ENCODE measurements around the gene NOX4.
"Not testable (repeated sequence)": the region's sequence is repeated elsewhere in the genome, so short reads cannot be mapped to it uniquely, and the experiment has no call there.

NOX4 gene

DNA sequence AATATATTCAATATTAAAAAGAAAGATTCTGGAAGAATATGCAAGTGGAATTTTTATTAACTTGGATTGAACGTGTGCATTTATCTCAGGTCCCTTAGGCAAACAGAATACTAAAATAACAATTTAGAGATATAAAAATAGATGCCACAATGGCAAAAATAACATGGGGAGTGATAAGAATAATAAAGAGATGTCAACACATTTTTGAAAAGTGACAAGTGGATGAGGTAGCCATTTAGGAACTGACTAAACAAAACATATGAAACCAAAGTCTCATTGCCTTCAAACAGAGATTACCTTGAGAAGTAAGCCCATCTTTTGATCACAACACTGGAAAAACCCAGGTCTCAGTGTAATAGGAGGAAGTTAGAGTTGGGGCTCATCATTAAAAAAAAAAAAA lies 112.2 kb downstream of the NOX4 start:
- not testable (repeated sequence) for DNase-seq

DNA sequence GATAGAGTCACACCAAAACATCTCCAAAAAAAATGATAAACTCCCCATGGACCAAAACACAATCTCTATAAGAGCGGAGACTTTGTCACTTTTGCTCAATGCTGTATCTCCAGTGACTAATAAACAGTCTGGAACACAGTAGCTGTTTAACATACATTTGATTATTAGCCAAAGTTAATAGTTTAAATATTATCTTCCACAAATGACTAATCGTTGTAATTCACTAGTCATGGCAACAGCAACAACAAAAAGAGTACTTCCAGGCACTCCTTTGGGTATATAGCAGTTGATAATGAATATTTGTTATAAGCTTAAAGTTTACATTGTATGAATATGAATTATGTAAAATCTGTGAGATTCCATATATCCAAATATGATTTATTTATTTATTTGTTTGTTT lies 121.8 kb downstream of the NOX4 start:
- not testable (repeated sequence) for DNase-seq

DNA sequence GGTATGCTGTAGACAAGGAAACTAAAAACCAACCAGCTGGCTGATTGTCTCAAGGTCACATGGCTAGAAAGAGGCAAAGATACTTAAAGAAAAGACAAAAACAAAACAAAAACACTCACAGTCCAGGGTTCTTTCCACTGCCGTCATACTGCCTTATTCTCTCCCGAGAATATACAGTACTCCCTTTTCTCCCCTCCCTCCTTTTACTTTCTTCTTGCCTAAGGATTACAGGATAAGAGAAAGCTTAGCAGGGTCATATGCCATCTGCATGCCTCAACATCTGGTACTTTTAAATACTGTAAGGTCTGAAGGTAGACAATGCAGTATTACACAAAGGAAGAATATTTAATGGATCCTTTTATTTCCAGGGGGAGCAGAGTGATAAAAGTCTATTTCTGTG lies 126.3 kb downstream of the NOX4 start:
- not testable (repeated sequence) for DNase-seq

DNA sequence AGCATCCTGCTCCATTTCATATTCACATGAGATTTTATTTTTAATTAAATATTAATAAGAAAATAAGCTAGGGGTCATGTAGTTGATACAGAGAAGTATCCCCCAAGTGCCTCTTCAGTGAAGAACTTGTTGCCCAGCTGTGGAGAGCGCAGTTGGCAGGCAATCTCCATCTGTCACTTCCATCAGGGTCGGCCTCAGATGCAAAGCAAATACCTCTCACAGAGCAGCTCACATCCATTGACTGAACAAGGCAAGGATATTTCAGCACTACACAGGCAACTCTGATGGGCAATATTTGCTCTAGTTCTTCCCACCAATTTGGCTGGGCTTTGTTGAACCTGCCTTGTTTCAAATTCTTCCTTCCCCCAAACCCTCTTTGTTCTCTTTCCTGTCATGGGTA lies 129.4 kb downstream of the NOX4 start:
- no peak for DNase-seq

DNA sequence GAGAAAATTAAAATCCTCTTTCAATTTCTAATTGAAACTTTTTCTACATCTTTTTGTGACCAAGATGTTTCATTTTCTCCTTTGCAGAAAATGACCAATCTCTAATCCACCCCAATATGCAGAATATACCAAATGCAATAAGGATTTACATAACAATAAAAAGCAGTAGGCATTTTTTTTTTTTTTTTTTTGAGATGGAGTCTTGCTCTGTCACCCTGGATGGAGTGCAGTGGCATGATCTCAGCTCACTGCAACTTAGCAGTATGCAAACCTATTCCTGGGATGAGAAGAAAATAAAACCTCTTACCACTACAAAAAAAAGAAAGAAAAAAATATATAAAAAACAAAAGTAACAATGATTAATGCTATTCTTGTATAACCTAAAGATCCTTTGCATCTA lies 132.0 kb downstream of the NOX4 start:
- not testable (repeated sequence) for DNase-seq

DNA sequence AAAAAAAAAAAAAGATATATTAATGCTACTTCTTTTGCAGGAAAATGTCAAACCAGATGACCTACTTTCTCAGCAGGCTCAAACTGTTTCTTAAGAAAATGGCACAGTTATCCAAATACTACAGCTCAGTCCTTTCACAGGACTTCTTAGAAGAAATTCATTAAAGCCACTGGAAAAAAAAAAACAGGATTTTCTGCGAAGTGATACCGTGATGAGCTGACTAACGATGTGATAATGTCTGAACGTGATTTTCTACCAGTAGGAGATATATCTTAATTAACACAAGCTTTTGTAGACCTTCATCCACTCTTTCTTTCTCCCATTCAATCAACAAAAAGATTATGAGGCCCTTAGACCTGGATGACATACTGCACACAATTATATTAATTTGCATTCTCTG lies 132.4 kb downstream of the NOX4 start:
- DNase-seq: no peak

DNA sequence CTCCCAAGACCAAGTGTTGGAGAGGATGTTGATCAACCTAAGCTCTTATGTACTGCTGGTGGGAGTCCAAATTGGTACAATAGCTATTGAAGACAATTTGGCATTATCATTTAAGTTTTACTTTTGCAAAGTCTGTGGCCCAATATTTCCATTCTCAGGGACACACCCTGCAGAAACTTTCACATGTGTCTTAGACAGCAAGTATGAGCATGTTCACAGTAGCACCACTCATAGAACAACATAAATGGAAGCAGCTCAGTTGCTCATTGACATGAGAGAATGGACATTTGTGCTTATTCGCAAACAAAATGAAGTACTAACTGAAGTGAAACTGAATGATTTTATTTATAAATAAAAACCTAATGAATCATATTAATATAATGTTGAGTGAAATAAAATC lies 135.5 kb downstream of the NOX4 start:
- DNase-seq: no peak

DNA sequence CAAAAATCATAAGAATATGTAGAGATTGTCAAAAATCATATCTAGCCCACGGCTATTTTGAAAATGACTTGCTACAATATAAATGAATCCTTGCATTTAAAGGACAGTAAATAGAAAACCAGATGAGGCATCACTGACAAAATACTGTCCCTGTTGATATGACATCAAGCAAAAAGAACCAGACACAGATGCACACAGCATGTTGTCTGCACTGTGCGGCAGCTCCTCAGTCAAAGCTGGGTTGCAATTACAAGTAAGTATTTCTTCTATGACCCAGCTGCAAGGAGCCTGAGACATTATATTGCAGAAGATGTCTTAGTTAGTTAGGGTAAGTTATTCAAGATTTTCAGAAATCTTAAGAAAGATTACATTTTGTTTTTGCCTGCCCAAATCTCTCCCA lies 136.7 kb downstream of the NOX4 start:
- DNase-seq: not testable (repeated sequence)

DNA sequence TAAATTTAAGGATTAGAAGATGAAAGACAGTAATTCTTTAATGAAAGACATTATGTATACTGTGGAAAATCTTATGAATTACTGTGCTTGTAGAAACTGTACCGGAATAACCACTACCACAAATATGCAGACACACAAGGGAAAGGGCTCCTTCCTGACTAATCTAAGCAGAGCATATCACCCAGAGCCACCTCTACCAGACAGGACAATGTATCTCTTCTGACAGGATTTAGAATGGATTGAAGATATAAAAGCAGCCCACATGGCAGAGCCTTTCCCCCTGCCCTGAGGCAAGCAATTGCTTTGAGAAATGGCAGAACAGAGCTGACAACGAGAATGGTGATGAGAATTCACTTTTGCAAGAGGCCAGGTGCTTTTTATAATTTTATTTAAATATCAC lies 144.1 kb downstream of the NOX4 start:
- DNase-seq: no peak

DNA sequence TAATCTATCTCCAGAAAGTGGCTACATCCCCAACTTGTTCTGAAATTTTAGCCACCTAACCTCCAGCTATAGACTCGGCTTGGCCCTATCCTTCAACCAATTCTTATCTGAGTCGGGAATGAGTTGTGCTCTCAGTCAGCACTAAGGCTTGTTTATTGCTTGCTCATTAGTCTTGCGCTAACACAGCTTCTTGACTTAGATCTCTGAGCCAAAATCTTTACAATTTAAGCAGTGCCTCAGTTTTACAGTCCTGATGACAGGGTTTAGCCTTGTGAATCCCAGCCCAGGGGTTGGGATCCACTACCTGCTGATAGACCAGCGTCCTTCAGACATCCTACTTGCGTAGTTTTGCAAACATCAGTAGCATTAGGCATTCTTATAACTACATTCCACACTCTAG lies 144.6 kb downstream of the NOX4 start:
- no peak for DNase-seq

DNA sequence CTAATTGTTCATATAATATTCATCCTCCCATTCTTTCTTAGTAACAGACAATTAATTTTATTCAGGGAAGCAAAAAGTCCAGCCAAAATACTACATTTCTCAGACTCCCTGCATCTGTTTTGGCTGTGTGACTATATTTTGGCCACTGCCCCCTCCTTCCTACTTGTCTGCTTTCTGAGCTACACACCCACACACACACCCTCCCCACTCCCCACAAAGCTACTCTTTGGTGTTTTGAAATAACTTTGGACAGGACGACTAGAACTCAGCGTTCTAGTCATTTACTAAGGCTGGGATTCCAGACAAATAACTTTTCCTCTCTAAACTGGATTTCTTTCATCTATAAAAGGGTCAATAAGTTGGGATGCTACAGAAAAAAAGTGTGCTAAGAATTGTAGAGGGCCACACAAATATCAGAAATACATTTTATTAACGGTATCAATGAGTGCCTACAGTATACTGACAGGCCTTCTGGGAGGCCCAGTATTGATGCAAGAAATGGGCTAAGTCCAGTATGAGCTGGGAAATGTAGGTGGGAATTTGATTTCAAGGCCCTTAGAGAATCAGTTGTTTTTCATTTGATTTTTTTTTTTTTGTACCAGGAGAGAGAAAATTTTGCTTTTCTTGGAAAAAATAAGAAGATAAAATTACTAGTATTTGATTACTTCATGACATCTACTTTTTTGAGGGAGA lies 148.1 kb downstream of the NOX4 start:
- not testable (repeated sequence) for DNase-seq

DNA sequence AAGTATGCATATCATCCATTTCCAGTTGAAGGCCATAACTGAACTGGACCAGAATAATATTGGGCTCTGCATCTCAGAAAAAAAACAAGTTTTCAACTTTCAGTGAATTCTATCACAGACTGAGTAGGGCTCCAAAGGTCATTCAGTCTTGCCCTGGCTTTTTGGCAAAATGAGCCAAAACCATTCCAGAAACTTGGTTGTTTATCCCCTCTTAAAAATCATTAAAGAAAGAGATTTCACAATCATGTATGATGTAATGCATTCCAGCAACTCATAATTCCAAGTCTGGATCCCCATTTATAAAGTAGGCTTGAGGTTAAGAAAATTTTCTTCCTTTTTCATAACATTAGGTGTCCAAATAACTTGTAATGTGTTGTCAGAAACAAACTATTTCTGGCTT lies 150.7 kb downstream of the NOX4 start:
- not testable (repeated sequence) for DNase-seq

DNA sequence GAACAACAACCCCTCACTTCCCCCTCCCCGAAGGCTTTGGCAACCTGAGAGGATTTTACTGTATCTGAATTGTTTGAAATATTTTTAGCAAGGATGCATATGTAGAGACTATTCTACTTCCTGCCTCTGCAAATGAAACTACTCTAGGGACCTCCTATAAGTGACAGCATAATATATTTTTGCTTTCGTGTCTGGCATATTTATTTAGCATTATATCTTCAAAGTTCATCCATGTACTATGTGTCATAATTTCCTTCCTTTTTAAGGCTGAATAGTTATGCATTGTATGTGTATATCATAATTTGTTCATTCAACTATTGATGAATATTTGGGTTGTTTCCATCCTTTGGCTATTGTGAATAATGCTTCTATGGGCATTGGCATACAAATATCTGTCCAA lies 153.1 kb downstream of the NOX4 start:
- DNase-seq: not testable (repeated sequence)

DNA sequence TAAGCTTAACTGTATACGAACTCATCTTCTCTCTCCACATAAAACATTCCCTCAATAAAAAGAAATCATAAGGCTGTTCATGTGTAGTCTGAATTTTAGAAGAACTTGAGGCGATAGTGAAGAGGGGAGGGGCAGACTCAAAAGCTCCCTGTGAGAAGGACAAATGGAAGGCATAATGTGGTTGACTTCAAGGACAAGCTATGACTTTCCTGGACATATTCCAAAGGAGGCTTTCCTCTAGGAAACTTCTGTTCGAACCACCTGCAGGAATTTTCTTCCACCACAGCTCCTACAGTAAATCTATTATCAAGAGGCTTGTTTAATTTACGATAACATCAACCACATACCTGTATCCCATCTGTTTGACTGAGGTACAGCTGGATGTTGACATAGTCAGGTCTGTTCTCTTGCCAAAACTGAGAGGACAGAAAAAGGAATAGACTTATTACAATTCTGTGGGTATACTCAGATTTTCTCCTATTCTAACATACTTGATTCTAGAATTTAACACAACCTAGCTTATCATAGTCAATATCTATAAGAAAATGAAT lies 154.0 kb downstream of the NOX4 start:
- DNase-seq: not testable (repeated sequence)

DNA sequence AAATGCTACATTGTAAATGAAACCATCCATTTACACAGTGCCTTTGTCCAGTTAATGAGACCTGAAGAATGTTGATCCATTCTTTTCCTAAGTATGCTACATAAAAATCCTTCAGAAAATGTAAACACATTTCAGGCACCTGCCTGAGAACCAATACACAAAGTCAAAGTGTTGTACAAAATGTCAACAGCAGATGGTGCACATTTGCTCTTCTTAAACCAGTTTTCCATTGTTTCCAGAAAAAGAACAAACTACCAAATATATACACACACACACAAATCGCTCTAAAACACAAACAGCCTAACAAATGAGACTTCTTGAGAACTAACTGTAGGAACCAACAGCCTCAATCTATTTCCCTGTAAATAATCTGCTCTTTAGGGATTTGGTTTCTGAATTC lies 157.5 kb downstream of the NOX4 start:
- not testable (repeated sequence) for DNase-seq

DNA sequence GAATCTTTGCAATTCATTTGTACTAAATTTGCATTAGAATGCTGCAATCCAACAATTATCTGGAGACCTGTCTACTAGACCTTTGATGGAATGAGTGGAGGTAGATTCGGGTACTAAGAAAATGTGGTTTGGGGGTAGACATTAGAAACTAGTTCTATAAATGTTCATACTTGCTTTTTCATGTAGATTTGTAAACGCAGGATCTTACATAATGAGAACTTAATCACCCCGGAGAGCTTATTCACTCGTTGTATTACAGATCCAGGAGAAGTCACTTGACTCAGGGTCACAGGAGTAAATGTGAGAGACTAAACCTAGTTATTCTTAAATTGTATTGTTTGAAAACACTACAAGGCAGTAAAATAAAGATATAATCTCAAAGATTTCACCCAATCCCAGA lies 159.2 kb downstream of the NOX4 start:
- not testable (repeated sequence) for DNase-seq

DNA sequence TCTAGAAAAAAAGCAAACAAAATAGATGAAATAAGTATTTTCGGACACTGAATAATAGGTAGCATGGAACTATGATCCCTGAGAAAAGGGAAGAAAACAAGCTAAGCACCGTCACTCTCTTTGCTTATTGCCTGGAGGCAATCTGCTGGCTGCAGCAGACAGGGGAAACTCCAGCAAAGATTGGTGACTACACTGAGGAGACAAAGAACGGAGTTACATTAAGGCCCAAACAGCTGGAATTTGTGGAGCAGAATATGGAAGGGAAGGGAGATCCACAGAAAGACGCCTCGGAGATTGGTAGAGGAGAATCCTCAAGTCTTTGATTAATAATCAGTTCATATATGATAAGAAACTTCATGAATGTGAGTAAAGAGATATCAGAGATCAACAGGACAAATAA lies 163.3 kb downstream of the NOX4 start:
- DNase-seq: no peak

DNA sequence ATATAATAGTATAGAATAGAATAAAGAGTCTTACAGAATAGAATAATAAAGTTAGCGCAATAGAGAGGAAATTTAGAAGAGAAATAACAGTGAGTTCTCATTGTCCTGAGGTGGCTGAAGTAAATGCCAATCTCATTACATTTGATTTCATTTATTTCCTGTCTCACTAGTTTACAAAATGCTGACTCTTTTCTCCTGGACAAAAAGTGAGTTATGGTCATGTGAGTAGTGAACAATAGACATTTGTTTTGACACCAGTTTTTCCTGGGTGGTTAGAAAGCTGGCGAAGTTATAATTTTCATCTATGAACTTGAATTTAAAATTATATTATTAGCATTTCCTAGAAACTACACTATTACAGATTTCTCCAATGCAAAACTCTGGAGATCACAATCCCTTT lies 169.8 kb downstream of the NOX4 start:
- no peak for DNase-seq

DNA sequence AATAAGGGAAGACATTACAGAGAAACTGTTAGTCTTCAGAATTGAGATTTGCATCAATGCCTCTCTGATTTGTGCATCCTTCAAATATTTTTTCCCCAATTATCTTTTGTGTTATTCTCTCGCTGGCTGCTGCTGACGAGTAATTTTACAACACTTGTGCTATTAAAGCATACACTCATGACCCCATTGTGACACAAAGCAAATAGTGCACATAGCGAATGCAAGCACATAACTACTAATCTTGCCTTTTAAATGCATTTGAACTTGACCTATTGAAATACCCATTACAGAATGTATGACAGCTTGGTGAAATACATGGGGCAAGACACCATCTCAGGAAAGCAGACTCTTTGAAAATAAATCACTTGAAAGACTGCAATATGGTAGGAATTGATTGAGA lies 180.6 kb downstream of the NOX4 start:
- not testable (repeated sequence) for DNase-seq

DNA sequence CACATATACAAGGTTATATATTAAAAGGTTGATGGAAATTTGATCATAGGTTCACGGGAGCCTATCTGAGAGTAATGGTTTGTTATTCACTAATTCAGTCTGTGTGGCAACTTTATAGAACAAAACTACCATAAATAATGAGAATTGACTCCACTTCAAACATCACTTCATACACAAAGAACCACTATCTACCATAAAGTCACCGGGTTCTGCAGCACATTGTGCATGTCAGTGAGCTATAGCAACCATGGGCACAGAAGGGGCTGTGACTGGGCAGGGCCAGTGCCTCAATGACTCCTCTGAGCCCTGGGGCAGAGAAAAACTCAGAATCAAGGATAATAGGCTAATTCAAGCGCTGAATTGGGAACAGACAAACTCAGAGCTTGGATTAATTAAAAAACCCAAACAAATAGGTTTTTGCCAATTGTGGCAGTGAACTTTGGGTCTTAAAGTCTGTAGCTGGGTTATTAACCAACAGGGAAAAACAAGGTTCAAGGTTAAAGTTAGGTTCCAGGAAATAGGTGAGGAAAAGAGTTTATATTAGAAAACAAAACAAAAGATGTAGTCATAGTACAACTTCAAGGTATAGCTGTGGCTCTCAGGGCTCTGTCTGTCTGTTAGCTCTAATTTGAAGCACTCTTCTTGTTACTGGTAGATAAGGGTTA lies 181.7 kb downstream of the NOX4 start:
- DNase-seq: not testable (repeated sequence)

DNA sequence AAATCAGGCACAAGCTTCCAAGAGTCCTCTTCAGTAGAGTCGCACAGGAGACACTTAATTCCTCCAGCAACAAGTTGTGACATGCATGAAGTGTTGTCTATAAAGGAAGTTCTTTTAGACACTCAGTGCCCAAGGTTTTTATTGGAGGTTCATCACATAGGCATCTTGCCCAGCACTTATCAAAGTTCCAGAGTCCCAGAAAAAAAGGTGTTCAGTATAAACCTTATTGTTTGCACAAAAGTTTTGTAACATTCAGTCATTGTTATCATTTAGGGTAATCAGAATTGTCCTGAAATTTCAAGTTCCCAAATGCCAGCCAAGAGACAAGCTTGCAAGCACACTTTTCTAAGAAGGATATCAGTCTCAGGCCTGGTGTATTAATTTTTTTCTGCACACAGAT lies 182.9 kb downstream of the NOX4 start:
- not testable (repeated sequence) for DNase-seq

DNA sequence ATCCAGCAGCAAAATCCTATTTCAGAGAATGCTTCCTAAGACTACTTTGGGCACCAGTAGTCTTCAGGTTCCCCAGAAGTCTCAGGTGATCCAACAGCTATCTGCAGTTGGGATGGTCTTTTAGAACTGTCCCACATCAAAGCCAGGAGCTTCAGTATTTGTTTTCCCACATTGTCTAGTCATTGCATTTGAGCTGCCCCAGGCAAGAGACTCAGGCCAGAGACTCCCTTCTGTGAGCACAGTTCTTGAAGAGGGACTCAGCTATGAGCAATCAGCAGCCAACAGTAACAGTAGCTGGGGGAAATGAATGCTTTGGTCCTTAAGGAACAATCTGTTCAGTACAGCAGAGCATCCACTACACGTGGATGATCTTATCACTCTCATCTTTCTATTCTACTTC lies 188.1 kb downstream of the NOX4 start:
- not testable (repeated sequence) for DNase-seq

DNA sequence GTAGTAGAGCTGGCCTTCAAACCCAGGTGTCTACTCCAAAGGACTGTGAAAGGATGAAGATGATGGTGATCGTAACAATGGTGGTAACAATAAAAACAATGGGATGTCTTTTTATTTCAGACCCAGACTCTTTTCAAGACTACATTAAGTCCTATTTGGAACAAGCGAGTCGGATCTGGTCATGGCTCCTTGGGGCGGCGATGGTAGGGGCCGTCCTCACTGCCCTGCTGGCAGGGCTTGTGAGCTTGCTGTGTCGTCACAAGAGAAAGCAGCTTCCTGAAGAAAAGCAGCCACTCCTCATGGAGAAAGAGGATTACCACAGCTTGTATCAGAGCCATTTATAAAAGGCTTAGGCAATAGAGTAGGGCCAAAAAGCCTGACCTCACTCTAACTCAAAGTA lies 196.2 kb downstream of the NOX4 start:
- not testable (repeated sequence) for DNase-seq

DNA sequence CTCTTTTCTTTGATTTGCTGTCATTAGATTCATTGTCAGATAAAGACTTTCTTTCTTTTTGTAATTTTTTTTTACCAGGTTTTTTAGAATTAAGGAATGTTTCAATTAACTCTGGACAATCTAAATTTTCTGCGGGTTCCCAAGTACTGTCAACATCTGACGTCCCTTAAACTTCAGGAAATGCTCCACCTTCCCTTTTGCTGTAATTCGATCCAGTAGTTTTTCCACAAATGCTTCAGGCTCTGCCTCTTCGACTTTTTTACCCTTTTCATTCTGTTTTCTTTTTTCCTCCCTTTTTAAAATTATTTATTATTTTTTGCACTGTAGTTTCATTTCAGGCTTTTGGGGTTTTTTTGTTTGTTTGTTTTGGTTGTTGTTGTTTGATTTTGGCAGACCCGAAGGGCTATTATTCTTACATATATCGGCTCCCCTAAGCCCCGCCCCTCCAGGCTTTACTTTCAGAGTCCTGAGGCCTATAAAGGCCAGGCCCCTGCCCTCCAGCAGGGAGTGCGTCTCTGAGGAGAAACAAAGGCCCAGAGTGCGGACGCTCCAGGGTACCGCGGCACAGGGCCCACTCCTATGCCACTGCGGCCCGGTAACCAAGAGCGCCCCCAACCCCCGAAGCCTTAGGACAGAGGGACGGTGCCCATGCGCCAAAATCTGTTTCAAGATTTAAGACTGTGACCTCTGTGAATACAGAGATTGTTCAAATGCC lies 197.1 kb downstream of the NOX4 start:
- DNase-seq: no peak
